ENCODE data around the gene SLF2.

Gene SLF2

GRCh38 chr10:100907175-100907574 is 5.6 kb upstream of the SLF2 start:
- no peak for DNase-seq

GRCh38 chr10:100907773-100908363 is 4.9 kb upstream of the SLF2 start:
- no peak for DNase-seq

GRCh38 chr10:100908378-100908777 is 4.4 kb upstream of the SLF2 start:
- DNase-seq, result no peak

- DNase-seq, result no peak
These were observed 3.1 kb upstream of the SLF2 start for GRCh38 chr10:100909501-100910263.

- no peak for DNase-seq
These were observed 1.3 kb upstream of the SLF2 start for GRCh38 chr10:100911472-100911871.

- DNase-seq, result no peak
These were observed 654 bp upstream of the SLF2 start for GRCh38 chr10:100912013-100912604.

GRCh38 chr10:100913470-100913865 is 705 bp downstream of the SLF2 start:
- no peak for DNase-seq

GRCh38 chr10:100917071-100917470 is 4.3 kb downstream of the SLF2 start:
- DNase-seq, result no peak

- DNase-seq, result no peak
These were observed 10.8 kb downstream of the SLF2 start for GRCh38 chr10:100923580-100923979.

GRCh38 chr10:100927266-100927665 is 14.5 kb downstream of the SLF2 start:
- no peak for DNase-seq

- DNase-seq, result no peak
These were observed 15.3 kb downstream of the SLF2 start for GRCh38 chr10:100928039-100928438.

- no peak for DNase-seq
These were observed 17.6 kb downstream of the SLF2 start for GRCh38 chr10:100930368-100930767.

- DNase-seq, result no peak
These were observed 21.4 kb downstream of the SLF2 start for GRCh38 chr10:100934084-100934659.

GRCh38 chr10:100939763-100940344 is 27.1 kb downstream of the SLF2 start:
- DNase-seq, result no peak

- DNase-seq, result no peak
These were observed 29.5 kb downstream of the SLF2 start for GRCh38 chr10:100942229-100942628.

GRCh38 chr10:100943508-100943907 is 30.7 kb downstream of the SLF2 start:
- DNase-seq, result no peak

GRCh38 chr10:100945754-100946153 is 33.0 kb downstream of the SLF2 start:
- no peak for DNase-seq

GRCh38 chr10:100948916-100949315 is 36.2 kb downstream of the SLF2 start:
- no peak for DNase-seq

GRCh38 chr10:100960251-100960650 is 47.5 kb downstream of the SLF2 start:
- DNase-seq, result no peak

- no peak for DNase-seq
These were observed 49.8 kb downstream of the SLF2 start for GRCh38 chr10:100962351-100963080.

- no peak for DNase-seq
These were observed 51.1 kb downstream of the SLF2 start for GRCh38 chr10:100963826-100964225.

- no peak for DNase-seq
These were observed 53.1 kb downstream of the SLF2 start for GRCh38 chr10:100965820-100966219.

GRCh38 chr10:100966887-100967286 is 54.1 kb downstream of the SLF2 start:
- DNase-seq, result no peak
